SK-N-SH (cell line): ENCODE measurements around the gene STAB1. TPM values are rescaled to one million over a fixed set of nuclear protein-coding genes. Genes with fewer than 3 reads are reported as not detected.

Experiments used
- CTCF ChIA-PET: fragments of 300-600, 350-600 bp; formaldehyde crosslinking; extraction: SDS; loops from one replicate; lab custom pipeline; 2021; lab: Yijun Ruan, JAX
- POLR2A ChIA-PET: fragments of 350-600 bp; sonication (Branson Sonifier 250); formaldehyde crosslinking; extraction: SDS; loops from one replicate; lab custom pipeline; 2020; ENCODE audit warnings: antibody characterized with exemption, inconsistent platforms; lab: Yijun Ruan, JAX
- DNase-seq: peaks from one replicate; pipeline ENCODE4 v3.0.0; 2012
- H2AFZ ChIP-seq: fragments of 200-600 bp; sonication (generic); 2 replicates; pipeline ENCODE4 v1.8.1; 2016; ENCODE audit warnings: antibody characterized with exemption, mild to moderate bottlenecking, low read depth
- H3F3A ChIP-seq: fragments of 200-600 bp; sonication (generic); replicated peaks from 2 replicates; pipeline ENCODE3; 2016; ENCODE audit warnings: antibody characterized with exemption, mild to moderate bottlenecking; ENCODE audit not compliant: insufficient read depth
- H3K27ac ChIP-seq, 2 experiments: fragments of 200-500 bp in 1 of 2; fragments of 200-600 bp in 1 of 2; sonication (Bioruptor generic) in 1 of 2; sonication (generic), shearing (Covaris generic) in 1 of 2; 2 replicates each; pipeline versions ENCODE4 v1.5.1 to v1.6.1; 2014 to 2016; ENCODE audit warnings: low read depth in 2 of 2, inconsistent platforms in 1 of 2, low read length in 1 of 2, mild to moderate bottlenecking in 1 of 2, mixed read lengths in 1 of 2
- H3K27me3 ChIP-seq: fragments of 200-600 bp; sonication (generic), shearing (Covaris generic); 2 replicates; pipeline ENCODE4 v1.6.1; 2016; ENCODE audit warnings: mixed run types; ENCODE audit not compliant: insufficient read depth
- H3K36me3 ChIP-seq, 2 experiments: fragments of 200-500 bp in 1 of 2; fragments of 200-600 bp in 1 of 2; sonication (Bioruptor generic) in 1 of 2; sonication (generic) in 1 of 2; replicated peaks in 1 of 2; 2 replicates each; pipeline versions ENCODE3 to v1.5.1; 2014 to 2016; ENCODE audit warnings: low read length in 1 of 2, mild to moderate bottlenecking in 1 of 2; ENCODE audit not compliant: insufficient read depth in 2 of 2, control insufficient read depth in 1 of 2
- H3K4me1 ChIP-seq, 2 experiments: fragments of 200-500 bp in 1 of 2; fragments of 200-600 bp in 1 of 2; sonication (Bioruptor generic) in 1 of 2; sonication (generic), shearing (Covaris generic) in 1 of 2; 2 replicates each; pipeline versions ENCODE4 v1.5.1 to v1.6.1; 2014 to 2016; ENCODE audit warnings: low read depth in 1 of 2, low read length in 1 of 2, mixed run types in 1 of 2; ENCODE audit not compliant: insufficient read depth in 2 of 2, control insufficient read depth in 1 of 2
- H3K4me2 ChIP-seq: fragments of 200-600 bp; sonication (generic), shearing (Covaris generic); 2 replicates; pipeline ENCODE4 v1.6.1; 2017; ENCODE audit warnings: mixed run types
- H3K4me3 ChIP-seq, 2 experiments: fragments of 200-500 bp in 1 of 2; fragments of 200-600 bp in 1 of 2; sonication (Bioruptor generic) in 1 of 2; sonication (generic), shearing (Covaris generic) in 1 of 2; 2 replicates each; pipeline versions ENCODE4 v1.5.1 to v1.8.1; 2014 to 2016; ENCODE audit warnings: low read depth in 2 of 2, inconsistent platforms in 1 of 2, low read length in 1 of 2, mild to moderate bottlenecking in 1 of 2, mixed read lengths in 1 of 2, moderate library complexity in 1 of 2
- H3K79me2 ChIP-seq: fragments of 200-600 bp; sonication (generic); 2 replicates; pipeline ENCODE4 v1.8.1; 2017; ENCODE audit warnings: mild to moderate bottlenecking; ENCODE audit not compliant: insufficient read depth
- H3K9ac ChIP-seq: fragments of 200-600 bp; sonication (generic); 2 replicates; pipeline ENCODE4 v1.6.1; 2017; ENCODE audit warnings: mixed run types
- H3K9me2 ChIP-seq: fragments of 200-600 bp; sonication (generic); 2 replicates; pipeline ENCODE4 v1.6.1; 2017; ENCODE audit warnings: mixed run types
- H3K9me3 ChIP-seq: fragments of 200-600 bp; sonication (generic); 2 replicates; pipeline ENCODE4 v1.6.1; 2017; ENCODE audit warnings: mixed run types, mild to moderate bottlenecking, moderate library complexity
- H4K20me1 ChIP-seq: fragments of 200-600 bp; sonication (generic); 2 replicates; pipeline ENCODE4 v1.6.1; 2017; ENCODE audit warnings: mild to moderate bottlenecking, mixed run types; ENCODE audit not compliant: insufficient read depth
- CHD2 ChIP-seq: fragments of 150-350 bp; IDR thresholded peaks from 2 replicates; pipeline ENCODE4 v1.6.1; 2018; ENCODE audit warnings: low read length; ENCODE audit not compliant: partially characterized antibody
- CTCF ChIP-seq: fragments of 200-600 bp; sonication (generic); IDR thresholded peaks from 2 replicates; pipeline ENCODE4 v1.6.1; 2017; ENCODE audit warnings: antibody characterized with exemption, mild to moderate bottlenecking, moderate library complexity
- ELF1 ChIP-seq: IDR thresholded peaks from 2 replicates; pipeline ENCODE4 v1.4.0; 2012
- EP300 ChIP-seq, 2 experiments: IDR thresholded peaks; 2 replicates each; pipeline versions ENCODE4 v1.4.0 to v1.6.1; 2012; ENCODE audit warnings: borderline replicate concordance in 1 of 2, low read depth in 1 of 2, low read length in 1 of 2
- FOSL2 ChIP-seq: IDR thresholded peaks from 2 replicates; pipeline ENCODE4 v1.4.0; 2012; ENCODE audit warnings: low read depth, mild to moderate bottlenecking, moderate library complexity, borderline replicate concordance
- GATA2 ChIP-seq: sonication (generic); formaldehyde crosslinking; IDR thresholded peaks from 2 replicates; pipeline ENCODE4 v1.5.0; 2020; ENCODE audit warnings: mild to moderate bottlenecking, missing genetic modification reagents
- JUND ChIP-seq: IDR thresholded peaks from 2 replicates; pipeline ENCODE4 v1.4.0; 2012
- MEF2A ChIP-seq: IDR thresholded peaks from 2 replicates; pipeline ENCODE4 v1.4.0; 2012; ENCODE audit warnings: low read depth, borderline replicate concordance
- NFIC ChIP-seq: IDR thresholded peaks from 2 replicates; pipeline ENCODE4 v1.4.0; 2012; ENCODE audit warnings: borderline replicate concordance
- RAD21 ChIP-seq: IDR thresholded peaks from 2 replicates; pipeline ENCODE4 v1.6.1; 2012; ENCODE audit warnings: mild to moderate bottlenecking, low read length
- RFX5 ChIP-seq: IDR thresholded peaks from 2 replicates; pipeline ENCODE4 v1.6.1; 2012; ENCODE audit warnings: mild to moderate bottlenecking, improper control_type of control experiment, low read length
- SIN3A ChIP-seq: IDR thresholded peaks from 2 replicates; pipeline ENCODE4 v1.6.1; 2012; ENCODE audit warnings: low read depth, mild to moderate bottlenecking, low read length, moderate library complexity, borderline replicate concordance
- SMC3 ChIP-seq: IDR thresholded peaks from 2 replicates; pipeline ENCODE4 v1.6.1; 2012; ENCODE audit warnings: low read depth, low read length, improper control_type of control experiment
- TAF1 ChIP-seq: IDR thresholded peaks from 2 replicates; pipeline ENCODE4 v1.6.1; 2012; ENCODE audit warnings: low read depth, mild to moderate bottlenecking, low read length, moderate library complexity, borderline replicate concordance
- TCF12 ChIP-seq: IDR thresholded peaks from 2 replicates; pipeline ENCODE4 v1.4.0; 2012
- TEAD4 ChIP-seq: IDR thresholded peaks from 2 replicates; pipeline ENCODE4 v1.4.0; 2012; ENCODE audit warnings: mild to moderate bottlenecking, borderline replicate concordance; ENCODE audit not compliant: insufficient read depth
- USF1 ChIP-seq: IDR thresholded peaks from 2 replicates; pipeline ENCODE4 v1.4.0; 2012; ENCODE audit warnings: low read depth, borderline replicate concordance
- USF2 ChIP-seq: fragments of 150-350 bp; IDR thresholded peaks from 2 replicates; pipeline ENCODE4 v1.6.1; 2017; ENCODE audit warnings: antibody characterized with exemption, low read length, low read depth, borderline replicate concordance
- WGBS: methylation state at CpG from one replicate; pipeline ENCODE4 v1.1.6; 2017; ENCODE audit warnings: low lambda C conversion rate; 5-methylcytosine and 5-hydroxymethylcytosine counted together
- polyA plus RNA-seq, 3 experiments: library from polyadenylated mRNA; depleted of rRNA; stranded (reverse); fragments of >200 nt; gene quantifications; 2 replicates each; pipeline ENCODE4 v1.2.3, GENCODE V29; 2012
- TF ChIP-seq, protein P1 (sequence below): fragments of 150-350 bp; IDR thresholded peaks from 2 replicates; pipeline ENCODE4 v1.6.1; 2016; ENCODE audit warnings: mild to moderate bottlenecking, low read depth, low read length

Gene STAB1
- polyA plus RNA-seq, 1 of the 3 experiments (the other 2 are of a cell fraction), result 0.05 TPM

- Histone ChIP-seq H3K79me2 (no peaks in the 10 kb centered on the region), H3F3A (no peaks in the 10 kb centered on the region), H3K4me3 (no peak overlapping the region), H3K9me3 (no peaks in the 10 kb centered on the region), H3K27me3 (no peaks in the 10 kb centered on the region), H2AFZ (no peak overlapping the region), H3K27ac (no peak overlapping the region), H3K4me2 (no peak overlapping the region), H4K20me1 (no peaks in the 10 kb centered on the region)
- WGBS, result 94% methylated on average over 7 of the region's 14 CpGs
- POLR2A ChIA-PET, result no interaction called here
- TF ChIP-seq SMC3 (no peak), RAD21 (no peak), TCF12 (no peak), TEAD4 (no peak), TAF1 (no peak), NFIC (no peak), CHD2 (no peak), EP300 (IDR thresholded peaks at IDR 0.05; ENCODE audit: borderline replicate concordance in 1 of 2, low read depth in 1 of 2, low read length in 1 of 2) (no peak), SIN3A (no peak), MEF2A (no peak), CTCF (no peak)
- TF ChIP-seq, all 33 proteins: peak for 0
- peaks cover 9 to 34% of the 10 kb centered on the region in 2 experiments for H3K36me3 ChIP-seq
- no peak overlapping the region for H3K9ac ChIP-seq
- CTCF ChIA-PET, result interaction anchor here (1.6 kb wide), 1 partner anchor 51 kb away, joined by 7 read pairs; no protein-coding TSS in a partner anchor
- DNase-seq, result no peak
- H3K4me1 ChIP-seq, result peaks cover 0 to 33% of the 10 kb centered on the region in 2 experiments; a peak in 1 of 4 replicates
- no peaks in the 10 kb centered on the region for H3K9me2 ChIP-seq
These were observed 27.6 kb downstream of the STAB1 start for GRCh38 chr3:52522651-52523251.

GRCh38 chr3:52523386-52524257, 28.5 kb downstream of the STAB1 start:
- peaks cover 0 to 42% of the 10 kb centered on the region in 2 experiments; a peak in 1 of 4 replicates for H3K4me1 ChIP-seq
- no peaks in the 10 kb centered on the region for H3K9me2 ChIP-seq
- ChIA-PET CTCF (interaction anchor here (1.6 kb wide), 1 partner anchor 52 kb away, joined by 7 read pairs; no protein-coding TSS in a partner anchor), POLR2A (no interaction called here)
- peaks cover 14 to 43% of the 10 kb centered on the region in 2 experiments for H3K36me3 ChIP-seq
- no peaks in the 10 kb centered on the region for H3F3A ChIP-seq
- H4K20me1 ChIP-seq, result no peaks in the 10 kb centered on the region
- no peak overlapping the region for H3K9ac ChIP-seq
- no peak overlapping the region for H2AFZ ChIP-seq
- H3K9me3 ChIP-seq, result no peaks in the 10 kb centered on the region
- no peaks in the 10 kb centered on the region for H3K27me3 ChIP-seq
- no peak overlapping the region for H3K4me3 ChIP-seq
- no peaks in the 10 kb centered on the region for H3K79me2 ChIP-seq
- no peak overlapping the region; a peak in 1 of 4 replicates for H3K27ac ChIP-seq
- DNase-seq, result peak; percentile 24
- H3K4me2 ChIP-seq, result no peak overlapping the region
- 91% methylated on average over 11 of the region's 26 CpGs for WGBS
- TF ChIP-seq USF1, result no peak
- no peak for TF ChIP-seq MEF2A
- no peak for TF ChIP-seq JUND
- TF ChIP-seq FOSL2, result no peak
- no peak for TF ChIP-seq RAD21
- TF ChIP-seq CTCF, result no peak
- TF ChIP-seq RFX5, result no peak
- TF ChIP-seq USF2, result no peak
- TF ChIP-seq GATA2 (CRISPR knock-in tag), result no peak
- TF ChIP-seq ELF1, result no peak
- TF ChIP-seq, protein P1, sequence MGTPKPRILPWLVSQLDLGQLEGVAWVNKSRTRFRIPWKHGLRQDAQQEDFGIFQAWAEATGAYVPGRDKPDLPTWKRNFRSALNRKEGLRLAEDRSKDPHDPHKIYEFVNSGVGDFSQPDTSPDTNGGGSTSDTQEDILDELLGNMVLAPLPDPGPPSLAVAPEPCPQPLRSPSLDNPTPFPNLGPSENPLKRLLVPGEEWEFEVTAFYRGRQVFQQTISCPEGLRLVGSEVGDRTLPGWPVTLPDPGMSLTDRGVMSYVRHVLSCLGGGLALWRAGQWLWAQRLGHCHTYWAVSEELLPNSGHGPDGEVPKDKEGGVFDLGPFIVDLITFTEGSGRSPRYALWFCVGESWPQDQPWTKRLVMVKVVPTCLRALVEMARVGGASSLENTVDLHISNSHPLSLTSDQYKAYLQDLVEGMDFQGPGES, result no peak
